Measurements from ENCODE around the gene PLXNA4. TPM values are rescaled to one million over a fixed set of nuclear protein-coding genes. Genes with fewer than 3 reads are reported as not detected.

Gene PLXNA4
- total RNA-seq, 1 experiment from 2014 or later: 0.81 TPM

DNA sequence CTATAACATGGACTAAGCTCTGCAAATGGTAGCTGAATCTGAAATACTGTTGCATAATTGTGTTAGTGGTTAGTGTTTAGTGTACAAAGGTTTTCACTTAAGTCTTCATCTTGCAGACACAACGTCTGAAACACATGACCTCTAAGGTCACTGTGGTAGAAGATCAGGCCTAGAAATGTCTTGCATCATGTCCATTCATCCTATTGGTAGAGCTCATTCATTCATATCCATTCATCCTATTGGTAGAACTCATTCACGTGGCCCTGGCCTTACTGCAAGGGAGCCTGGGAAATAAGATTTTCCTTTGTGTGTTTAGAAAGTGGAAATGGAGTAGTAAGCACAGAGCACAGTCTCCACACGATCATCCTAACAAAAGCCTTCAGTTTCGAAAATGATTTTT lies 485.8 kb downstream of the PLXNA4 start:
- DNase-seq (ENCODE audit: low spot score): no peak
- no peak for ATAC-seq
- H3K9me3 Mint-ChIP-seq: no peaks in the 10 kb centered on the region
- H3K4me3 Mint-ChIP-seq: no peak overlapping the region
- peaks cover under 1% of the 10 kb centered on the region for H3K27me3 Mint-ChIP-seq (ENCODE audit: low read depth)
- CTCF ChIA-PET: no interaction called here
- H3K4me1 Mint-ChIP-seq: no peaks in the 10 kb centered on the region
- POLR2A ChIA-PET: no interaction called here
- TF ChIP-seq, protein P1, sequence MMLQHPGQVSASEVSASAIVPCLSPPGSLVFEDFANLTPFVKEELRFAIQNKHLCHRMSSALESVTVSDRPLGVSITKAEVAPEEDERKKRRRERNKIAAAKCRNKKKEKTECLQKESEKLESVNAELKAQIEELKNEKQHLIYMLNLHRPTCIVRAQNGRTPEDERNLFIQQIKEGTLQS (CRISPR knock-in tag; conservative IDR thresholded peaks at IDR 0.05): no peak
- TF ChIP-seq NFYB (CRISPR knock-in tag; conservative IDR thresholded peaks at IDR 0.05; ENCODE audit: low read depth) (no peak), ZNF416 (CRISPR knock-in tag; IDR thresholded peaks at IDR 0.05) (no peak), ZNF317 (CRISPR knock-in tag; IDR thresholded peaks at IDR 0.05; ENCODE audit: borderline replicate concordance, low read depth) (no peak), ZNF396 (CRISPR knock-in tag; IDR thresholded peaks at IDR 0.05; ENCODE audit: borderline replicate concordance) (no peak), CBFB (CRISPR knock-in tag; IDR thresholded peaks at IDR 0.05; ENCODE audit: low read depth) (no peak), SOX15 (CRISPR knock-in tag; IDR thresholded peaks at IDR 0.05) (no peak), NR1H2 (CRISPR knock-in tag; IDR thresholded peaks at IDR 0.05) (no peak)
- TF ChIP-seq, protein P2, sequence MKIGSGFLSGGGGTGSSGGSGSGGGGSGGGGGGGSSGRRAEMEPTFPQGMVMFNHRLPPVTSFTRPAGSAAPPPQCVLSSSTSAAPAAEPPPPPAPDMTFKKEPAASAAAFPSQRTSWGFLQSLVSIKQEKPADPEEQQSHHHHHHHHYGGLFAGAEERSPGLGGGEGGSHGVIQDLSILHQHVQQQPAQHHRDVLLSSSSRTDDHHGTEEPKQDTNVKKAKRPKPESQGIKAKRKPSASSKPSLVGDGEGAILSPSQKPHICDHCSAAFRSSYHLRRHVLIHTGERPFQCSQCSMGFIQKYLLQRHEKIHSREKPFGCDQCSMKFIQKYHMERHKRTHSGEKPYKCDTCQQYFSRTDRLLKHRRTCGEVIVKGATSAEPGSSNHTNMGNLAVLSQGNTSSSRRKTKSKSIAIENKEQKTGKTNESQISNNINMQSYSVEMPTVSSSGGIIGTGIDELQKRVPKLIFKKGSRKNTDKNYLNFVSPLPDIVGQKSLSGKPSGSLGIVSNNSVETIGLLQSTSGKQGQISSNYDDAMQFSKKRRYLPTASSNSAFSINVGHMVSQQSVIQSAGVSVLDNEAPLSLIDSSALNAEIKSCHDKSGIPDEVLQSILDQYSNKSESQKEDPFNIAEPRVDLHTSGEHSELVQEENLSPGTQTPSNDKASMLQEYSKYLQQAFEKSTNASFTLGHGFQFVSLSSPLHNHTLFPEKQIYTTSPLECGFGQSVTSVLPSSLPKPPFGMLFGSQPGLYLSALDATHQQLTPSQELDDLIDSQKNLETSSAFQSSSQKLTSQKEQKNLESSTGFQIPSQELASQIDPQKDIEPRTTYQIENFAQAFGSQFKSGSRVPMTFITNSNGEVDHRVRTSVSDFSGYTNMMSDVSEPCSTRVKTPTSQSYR (CRISPR knock-in tag; IDR thresholded peaks at IDR 0.05): no peak
- TF ChIP-seq, protein P3, sequence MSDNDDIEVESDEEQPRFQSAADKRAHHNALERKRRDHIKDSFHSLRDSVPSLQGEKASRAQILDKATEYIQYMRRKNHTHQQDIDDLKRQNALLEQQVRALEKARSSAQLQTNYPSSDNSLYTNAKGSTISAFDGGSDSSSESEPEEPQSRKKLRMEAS (CRISPR knock-in tag; IDR thresholded peaks at IDR 0.05): no peak
- TF ChIP-seq, protein P4, sequence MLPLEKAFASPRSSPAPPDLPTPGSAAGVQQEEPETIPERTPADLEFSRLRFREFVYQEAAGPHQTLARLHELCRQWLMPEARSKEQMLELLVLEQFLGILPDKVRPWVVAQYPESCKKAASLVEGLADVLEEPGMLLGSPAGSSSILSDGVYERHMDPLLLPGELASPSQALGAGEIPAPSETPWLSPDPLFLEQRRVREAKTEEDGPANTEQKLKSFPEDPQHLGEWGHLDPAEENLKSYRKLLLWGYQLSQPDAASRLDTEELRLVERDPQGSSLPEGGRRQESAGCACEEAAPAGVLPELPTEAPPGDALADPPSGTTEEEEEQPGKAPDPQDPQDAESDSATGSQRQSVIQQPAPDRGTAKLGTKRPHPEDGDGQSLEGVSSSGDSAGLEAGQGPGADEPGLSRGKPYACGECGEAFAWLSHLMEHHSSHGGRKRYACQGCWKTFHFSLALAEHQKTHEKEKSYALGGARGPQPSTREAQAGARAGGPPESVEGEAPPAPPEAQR (CRISPR knock-in tag; IDR thresholded peaks at IDR 0.05): no peak
- TF ChIP-seq, protein P5, sequence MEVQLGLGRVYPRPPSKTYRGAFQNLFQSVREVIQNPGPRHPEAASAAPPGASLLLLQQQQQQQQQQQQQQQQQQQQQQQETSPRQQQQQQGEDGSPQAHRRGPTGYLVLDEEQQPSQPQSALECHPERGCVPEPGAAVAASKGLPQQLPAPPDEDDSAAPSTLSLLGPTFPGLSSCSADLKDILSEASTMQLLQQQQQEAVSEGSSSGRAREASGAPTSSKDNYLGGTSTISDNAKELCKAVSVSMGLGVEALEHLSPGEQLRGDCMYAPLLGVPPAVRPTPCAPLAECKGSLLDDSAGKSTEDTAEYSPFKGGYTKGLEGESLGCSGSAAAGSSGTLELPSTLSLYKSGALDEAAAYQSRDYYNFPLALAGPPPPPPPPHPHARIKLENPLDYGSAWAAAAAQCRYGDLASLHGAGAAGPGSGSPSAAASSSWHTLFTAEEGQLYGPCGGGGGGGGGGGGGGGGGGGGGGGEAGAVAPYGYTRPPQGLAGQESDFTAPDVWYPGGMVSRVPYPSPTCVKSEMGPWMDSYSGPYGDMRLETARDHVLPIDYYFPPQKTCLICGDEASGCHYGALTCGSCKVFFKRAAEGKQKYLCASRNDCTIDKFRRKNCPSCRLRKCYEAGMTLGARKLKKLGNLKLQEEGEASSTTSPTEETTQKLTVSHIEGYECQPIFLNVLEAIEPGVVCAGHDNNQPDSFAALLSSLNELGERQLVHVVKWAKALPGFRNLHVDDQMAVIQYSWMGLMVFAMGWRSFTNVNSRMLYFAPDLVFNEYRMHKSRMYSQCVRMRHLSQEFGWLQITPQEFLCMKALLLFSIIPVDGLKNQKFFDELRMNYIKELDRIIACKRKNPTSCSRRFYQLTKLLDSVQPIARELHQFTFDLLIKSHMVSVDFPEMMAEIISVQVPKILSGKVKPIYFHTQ (CRISPR knock-in tag; IDR thresholded peaks at IDR 0.05): no peak
- TF ChIP-seq, protein P6, sequence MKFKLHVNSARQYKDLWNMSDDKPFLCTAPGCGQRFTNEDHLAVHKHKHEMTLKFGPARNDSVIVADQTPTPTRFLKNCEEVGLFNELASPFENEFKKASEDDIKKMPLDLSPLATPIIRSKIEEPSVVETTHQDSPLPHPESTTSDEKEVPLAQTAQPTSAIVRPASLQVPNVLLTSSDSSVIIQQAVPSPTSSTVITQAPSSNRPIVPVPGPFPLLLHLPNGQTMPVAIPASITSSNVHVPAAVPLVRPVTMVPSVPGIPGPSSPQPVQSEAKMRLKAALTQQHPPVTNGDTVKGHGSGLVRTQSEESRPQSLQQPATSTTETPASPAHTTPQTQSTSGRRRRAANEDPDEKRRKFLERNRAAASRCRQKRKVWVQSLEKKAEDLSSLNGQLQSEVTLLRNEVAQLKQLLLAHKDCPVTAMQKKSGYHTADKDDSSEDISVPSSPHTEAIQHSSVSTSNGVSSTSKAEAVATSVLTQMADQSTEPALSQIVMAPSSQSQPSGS (CRISPR knock-in tag; IDR thresholded peaks at IDR 0.05; ENCODE audit: borderline replicate concordance, low read depth): no peak
- H3K27ac Mint-ChIP-seq: no peak overlapping the region
- no peaks in the 10 kb centered on the region for H3K36me3 Mint-ChIP-seq

DNA sequence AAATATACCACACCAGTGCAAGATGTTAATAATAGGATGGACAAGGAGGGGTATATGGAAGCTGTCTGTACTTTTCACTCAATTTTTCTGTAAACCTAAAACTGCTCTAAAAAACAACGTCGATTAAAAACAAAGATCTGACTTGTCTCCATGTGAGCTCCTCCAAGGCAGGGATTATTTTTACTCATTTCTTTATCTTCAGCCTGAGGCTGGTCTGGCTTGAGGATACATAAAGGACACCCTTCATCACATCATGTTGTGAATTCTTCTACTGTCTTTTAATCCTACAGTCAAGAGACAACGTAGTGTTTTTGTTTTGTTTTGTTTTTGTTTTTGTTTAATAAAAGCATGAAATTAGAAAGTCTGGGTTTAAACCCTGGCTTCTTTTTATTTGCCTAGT lies 486.9 kb downstream of the PLXNA4 start:
- H3K4me3 Mint-ChIP-seq: no peak overlapping the region
- CTCF ChIA-PET: no interaction called here
- no peaks in the 10 kb centered on the region for H3K4me1 Mint-ChIP-seq

More for the DNA sequence above, 486.9 kb downstream of the PLXNA4 start:
- DNase-seq (ENCODE audit: low spot score): no peak
- no peak for ATAC-seq
- TF ChIP-seq, protein P3 (CRISPR knock-in tag; IDR thresholded peaks at IDR 0.05): no peak
- TF ChIP-seq, protein P7, sequence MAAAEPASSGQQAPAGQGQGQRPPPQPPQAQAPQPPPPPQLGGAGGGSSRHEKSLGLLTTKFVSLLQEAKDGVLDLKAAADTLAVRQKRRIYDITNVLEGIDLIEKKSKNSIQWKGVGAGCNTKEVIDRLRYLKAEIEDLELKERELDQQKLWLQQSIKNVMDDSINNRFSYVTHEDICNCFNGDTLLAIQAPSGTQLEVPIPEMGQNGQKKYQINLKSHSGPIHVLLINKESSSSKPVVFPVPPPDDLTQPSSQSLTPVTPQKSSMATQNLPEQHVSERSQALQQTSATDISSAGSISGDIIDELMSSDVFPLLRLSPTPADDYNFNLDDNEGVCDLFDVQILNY (CRISPR knock-in tag; IDR thresholded peaks at IDR 0.05): no peak
- no peak for TF ChIP-seq KAT7 (CRISPR knock-in tag; IDR thresholded peaks at IDR 0.05; ENCODE audit: borderline replicate concordance)
- TF ChIP-seq, protein P8, sequence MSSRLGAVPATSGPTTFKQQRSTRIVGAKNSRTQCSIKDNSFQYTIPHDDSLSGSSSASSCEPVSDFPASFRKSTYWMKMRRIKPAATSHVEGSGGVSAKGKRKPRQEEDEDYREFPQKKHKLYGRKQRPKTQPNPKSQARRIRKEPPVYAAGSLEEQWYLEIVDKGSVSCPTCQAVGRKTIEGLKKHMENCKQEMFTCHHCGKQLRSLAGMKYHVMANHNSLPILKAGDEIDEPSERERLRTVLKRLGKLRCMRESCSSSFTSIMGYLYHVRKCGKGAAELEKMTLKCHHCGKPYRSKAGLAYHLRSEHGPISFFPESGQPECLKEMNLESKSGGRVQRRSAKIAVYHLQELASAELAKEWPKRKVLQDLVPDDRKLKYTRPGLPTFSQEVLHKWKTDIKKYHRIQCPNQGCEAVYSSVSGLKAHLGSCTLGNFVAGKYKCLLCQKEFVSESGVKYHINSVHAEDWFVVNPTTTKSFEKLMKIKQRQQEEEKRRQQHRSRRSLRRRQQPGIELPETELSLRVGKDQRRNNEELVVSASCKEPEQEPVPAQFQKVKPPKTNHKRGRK (CRISPR knock-in tag; IDR thresholded peaks at IDR 0.05; ENCODE audit: borderline replicate concordance): no peak
- TF ChIP-seq, protein P9, sequence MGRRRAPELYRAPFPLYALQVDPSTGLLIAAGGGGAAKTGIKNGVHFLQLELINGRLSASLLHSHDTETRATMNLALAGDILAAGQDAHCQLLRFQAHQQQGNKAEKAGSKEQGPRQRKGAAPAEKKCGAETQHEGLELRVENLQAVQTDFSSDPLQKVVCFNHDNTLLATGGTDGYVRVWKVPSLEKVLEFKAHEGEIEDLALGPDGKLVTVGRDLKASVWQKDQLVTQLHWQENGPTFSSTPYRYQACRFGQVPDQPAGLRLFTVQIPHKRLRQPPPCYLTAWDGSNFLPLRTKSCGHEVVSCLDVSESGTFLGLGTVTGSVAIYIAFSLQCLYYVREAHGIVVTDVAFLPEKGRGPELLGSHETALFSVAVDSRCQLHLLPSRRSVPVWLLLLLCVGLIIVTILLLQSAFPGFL (CRISPR knock-in tag; IDR thresholded peaks at IDR 0.05; ENCODE audit: borderline replicate concordance): no peak
- H3K27ac Mint-ChIP-seq: no peak overlapping the region
- POLR2A ChIA-PET: interaction anchor here (0.6 kb wide), 1 partner anchor 239 kb away, joined by 3 read pairs; no protein-coding TSS in a partner anchor
- peaks cover 2% of the 10 kb centered on the region for H3K27me3 Mint-ChIP-seq (ENCODE audit: low read depth)
- no peaks in the 10 kb centered on the region for H3K36me3 Mint-ChIP-seq
- H3K9me3 Mint-ChIP-seq: no peaks in the 10 kb centered on the region; the same call in 1 of the 2 replicates

Measured in WTC11 (cell line).